ENCODE results near the gene SPN.

SPN gene

GRCh38 chr16:29656688-29657523 lies 6.1 kb upstream of the SPN start:
- no peak overlapping the region for H3K4me3 ChIP-seq (ENCODE audit: low read depth, low read length, poor library complexity, severe bottlenecking)
- no peaks in the 10 kb centered on the region for H3K79me2 ChIP-seq (ENCODE audit: insufficient read depth, low read length)
- no peaks in the 10 kb centered on the region for H4K20me1 ChIP-seq (ENCODE audit: insufficient read depth, low read length)
- no peak for TF ChIP-seq CTCF (IDR thresholded peaks at IDR 0.05; ENCODE audit: low read length)
- no peak for TF ChIP-seq EZH2 (IDR thresholded peaks at IDR 0.05; ENCODE audit: borderline replicate concordance, low read length)
- peaks cover 9% of the 10 kb centered on the region; the same call in 1 of the 2 replicates for H3F3A ChIP-seq (ENCODE audit: insufficient read depth, low read length)
- no peaks in the 10 kb centered on the region for H3K9me2 ChIP-seq (ENCODE audit: low read depth, low read length)
- no peaks in the 10 kb centered on the region for H3K27me3 ChIP-seq (ENCODE audit: insufficient read depth, low read length)
- H3K4me2 ChIP-seq (ENCODE audit: low read length) = no peak overlapping the region
- H3K27ac ChIP-seq (ENCODE audit: low read depth, low read length, poor library complexity, severe bottlenecking) = no peak overlapping the region
- H3K4me1 ChIP-seq (ENCODE audit: insufficient read depth, low read length, severe bottlenecking) = peaks cover 24% of the 10 kb centered on the region
- no peak overlapping the region for H2AFZ ChIP-seq (ENCODE audit: low read length)
- H3K36me3 ChIP-seq (ENCODE audit: insufficient read depth, low read length) = no peaks in the 10 kb centered on the region
- H3K9ac ChIP-seq (ENCODE audit: low read length) = no peak overlapping the region
- H3K9me3 ChIP-seq (ENCODE audit: low read length) = no peaks in the 10 kb centered on the region

GRCh38 chr16:29658705-29659104 lies 4.3 kb upstream of the SPN start:
- peaks cover 12% of the 10 kb centered on the region; the same call in 1 of the 2 replicates for H3F3A ChIP-seq (ENCODE audit: insufficient read depth, low read length)
- H3K4me2 ChIP-seq (ENCODE audit: low read length) = no peak overlapping the region
- no peak overlapping the region for H3K9ac ChIP-seq (ENCODE audit: low read length)
- no peaks in the 10 kb centered on the region for H3K9me2 ChIP-seq (ENCODE audit: low read depth, low read length)
- no peaks in the 10 kb centered on the region for H3K27me3 ChIP-seq (ENCODE audit: insufficient read depth, low read length)
- H3K36me3 ChIP-seq (ENCODE audit: insufficient read depth, low read length) = no peaks in the 10 kb centered on the region
- H4K20me1 ChIP-seq (ENCODE audit: insufficient read depth, low read length) = no peaks in the 10 kb centered on the region
- no peak for TF ChIP-seq EZH2 (IDR thresholded peaks at IDR 0.05; ENCODE audit: borderline replicate concordance, low read length)
- no peak for TF ChIP-seq CTCF (IDR thresholded peaks at IDR 0.05; ENCODE audit: low read length)
- no peaks in the 10 kb centered on the region for H3K9me3 ChIP-seq (ENCODE audit: low read length)
- H2AFZ ChIP-seq (ENCODE audit: low read length) = no peak overlapping the region
- peaks cover 3% of the 10 kb centered on the region; the same call in 1 of the 2 replicates for H3K79me2 ChIP-seq (ENCODE audit: insufficient read depth, low read length)
- no peak overlapping the region for H3K4me3 ChIP-seq (ENCODE audit: low read depth, low read length, poor library complexity, severe bottlenecking)
- peaks cover 25% of the 10 kb centered on the region for H3K4me1 ChIP-seq (ENCODE audit: insufficient read depth, low read length, severe bottlenecking)
- H3K27ac ChIP-seq (ENCODE audit: low read depth, low read length, poor library complexity, severe bottlenecking) = no peak overlapping the region

- Histone ChIP-seq H3K27me3 (ENCODE audit: insufficient read depth, low read length) (no peaks in the 10 kb centered on the region), H3K9ac (ENCODE audit: low read length) (peak overlapping the region; percentile 90), H3K4me2 (ENCODE audit: low read length) (peak overlapping the region; percentile 84), H3K4me1 (ENCODE audit: insufficient read depth, low read length, severe bottlenecking) (peaks cover 51% of the 10 kb centered on the region), H3K79me2 (ENCODE audit: insufficient read depth, low read length) (peaks cover 21% of the 10 kb centered on the region), H2AFZ (ENCODE audit: low read length) (no peak overlapping the region), H3F3A (ENCODE audit: insufficient read depth, low read length) (peaks cover 12% of the 10 kb centered on the region; the same call in 1 of the 2 replicates), H3K9me3 (ENCODE audit: low read length) (no peaks in the 10 kb centered on the region), H4K20me1 (ENCODE audit: insufficient read depth, low read length) (no peaks in the 10 kb centered on the region), H3K9me2 (ENCODE audit: low read depth, low read length) (no peaks in the 10 kb centered on the region), H3K36me3 (ENCODE audit: insufficient read depth, low read length) (0 out of 2 replicates have a peak, but pooled peaks cover 7% of the 10 kb centered on the region), H3K4me3 (ENCODE audit: low read depth, low read length, poor library complexity, severe bottlenecking) (peak overlapping the region; percentile 83), H3K27ac (ENCODE audit: low read depth, low read length, poor library complexity, severe bottlenecking) (peak overlapping the region; percentile 93)
- no peak for TF ChIP-seq CTCF (IDR thresholded peaks at IDR 0.05; ENCODE audit: low read length)
- TF ChIP-seq EZH2 (IDR thresholded peaks at IDR 0.05; ENCODE audit: borderline replicate concordance, low read length) = no peak
Measured at GRCh38 chr16:29662000-29662728, 883 bp upstream of the SPN start.

Measured in OCI-LY1 (cell line).